Measurements from ENCODE around the gene MAP2K3.

The MAP2K3 gene

DNA sequence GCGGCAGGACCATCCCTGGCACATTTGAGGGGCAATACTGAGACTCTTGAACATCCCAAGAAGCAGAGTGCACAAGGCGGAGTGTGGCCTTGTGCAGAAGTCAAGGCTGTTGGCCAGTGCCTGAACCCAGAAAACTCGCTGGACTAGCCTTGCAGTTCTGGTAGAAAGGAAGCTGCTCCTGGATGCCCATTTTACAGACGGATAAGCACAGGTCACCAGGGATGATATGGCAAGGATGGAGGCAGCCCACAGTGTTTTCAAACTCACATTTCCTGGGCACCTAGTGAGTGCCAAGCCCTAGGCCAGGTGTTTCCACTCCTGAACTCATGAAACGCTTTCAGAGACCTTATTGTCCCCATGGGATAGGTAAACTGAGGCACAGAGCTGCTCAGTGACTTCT lies 1.7 kb upstream of the MAP2K3 start:
- DNase-seq (ENCODE audit: low read depth in 2 of 2) = no peak

GRCh38 chr17:21283482-21284318 lies 811 bp upstream of the MAP2K3 start:
- DNase-seq (ENCODE audit: low read depth in 2 of 2) = no peak

- DNase-seq (ENCODE audit: low read depth in 2 of 2) = no peak
Observed at GRCh38 chr17:21285164-21286065, 904 bp downstream of the MAP2K3 start.

DNA sequence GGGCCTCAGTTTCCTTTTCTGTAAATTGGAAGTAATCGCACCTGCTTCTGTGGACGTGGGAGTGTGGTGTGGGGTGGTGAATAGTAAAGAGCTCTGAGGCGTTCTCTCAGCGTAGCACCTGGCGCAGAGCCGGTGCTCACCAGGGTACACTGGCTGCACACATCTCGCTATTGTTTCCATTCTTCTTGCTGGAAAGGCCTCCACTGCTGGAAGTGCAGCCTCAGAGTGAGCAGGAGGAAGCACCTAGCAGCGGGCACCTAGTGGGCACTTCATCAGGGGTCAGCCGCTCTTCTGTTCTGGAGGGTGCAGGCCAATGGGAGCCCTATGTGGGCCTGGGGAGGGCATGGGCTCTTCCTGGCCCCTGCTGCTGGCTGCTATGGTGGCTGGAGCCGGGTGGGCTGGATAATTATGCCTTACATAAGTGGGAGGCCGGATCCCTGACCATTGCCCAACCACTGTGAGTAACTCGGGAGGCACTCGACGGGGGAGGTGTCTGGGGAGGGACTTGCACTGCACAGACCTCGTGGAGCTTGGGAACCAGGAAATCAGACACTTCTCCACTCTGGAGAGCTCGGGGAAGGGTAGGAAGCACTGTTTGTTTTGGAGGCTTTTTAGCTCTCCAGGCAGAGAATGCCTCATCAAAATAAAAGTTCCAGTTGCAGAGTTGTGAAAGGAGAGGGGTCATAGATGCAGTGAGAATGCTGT lies 1.7 kb downstream of the MAP2K3 start:
- DNase-seq (ENCODE audit: low read depth in 2 of 2) = peak; percentile 91 to 93

- no peak for DNase-seq (ENCODE audit: low read depth in 2 of 2)
Observed at GRCh38 chr17:21286909-21287702, 2.6 kb downstream of the MAP2K3 start.

GRCh38 chr17:21287703-21288449 lies 3.4 kb downstream of the MAP2K3 start:
- peak; percentile 58 to 63 for DNase-seq (ENCODE audit: low read depth in 2 of 2)

GRCh38 chr17:21288571-21289017 lies 4.1 kb downstream of the MAP2K3 start:
- DNase-seq (ENCODE audit: low read depth in 2 of 2) = no peak

DNA sequence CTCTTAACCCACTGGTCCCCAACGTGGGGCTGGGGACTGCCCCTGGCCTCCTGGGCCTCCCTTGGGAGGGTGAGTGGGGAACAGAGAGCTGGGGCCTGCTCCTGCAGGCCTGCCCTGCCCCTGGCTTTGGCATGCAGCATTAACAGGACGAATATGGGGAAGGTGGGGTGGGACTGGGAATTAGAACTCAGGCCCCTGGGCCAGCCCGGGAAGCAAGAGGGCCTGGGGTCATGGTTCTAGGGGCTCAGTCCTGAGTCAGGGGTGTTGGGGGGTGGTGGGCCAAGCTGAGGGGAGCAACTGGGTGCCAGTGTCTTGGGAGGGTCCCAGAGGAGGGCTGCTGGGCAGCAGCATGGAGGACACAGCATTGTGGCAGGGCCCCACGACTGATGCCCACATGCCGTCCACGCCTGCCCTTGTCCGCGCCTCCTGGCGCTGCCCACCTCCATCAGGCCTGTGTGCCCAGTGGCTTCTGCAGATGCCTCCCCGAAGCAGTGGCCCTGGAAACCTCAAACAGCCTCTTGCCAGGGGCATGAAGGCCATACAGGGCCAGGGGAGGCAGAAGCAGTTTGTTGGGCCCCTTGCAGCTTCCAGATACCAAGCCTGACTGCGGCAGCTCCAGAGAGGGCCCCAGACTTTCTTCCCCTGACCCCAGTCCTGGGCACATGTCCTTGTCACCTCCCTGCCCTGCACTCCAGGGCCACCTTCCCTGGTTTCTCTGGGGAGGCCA lies 4.8 kb downstream of the MAP2K3 start:
- no peak for DNase-seq (ENCODE audit: low read depth in 2 of 2)

- DNase-seq (ENCODE audit: low read depth in 2 of 2) = no peak
Observed at GRCh38 chr17:21289902-21290571, 5.5 kb downstream of the MAP2K3 start.

DNA sequence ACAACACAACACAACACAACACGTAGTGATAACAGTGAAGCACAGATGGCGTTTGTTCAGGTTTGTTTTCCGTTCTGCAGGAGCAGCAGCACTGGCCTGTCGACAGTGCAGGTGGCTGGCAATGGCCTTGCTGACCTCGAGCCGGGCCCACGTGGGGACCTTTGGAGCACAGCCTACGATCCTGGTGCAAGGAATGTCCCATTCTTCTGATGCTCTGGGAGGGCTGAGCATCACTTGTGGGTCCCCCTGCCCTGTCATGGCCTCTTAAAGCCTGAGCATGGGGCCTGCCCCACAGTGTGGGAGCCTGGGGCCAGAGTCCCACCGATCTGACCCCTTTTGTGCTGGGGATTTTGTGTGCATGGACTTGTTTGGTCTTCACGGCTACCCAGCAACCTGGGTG lies 6.8 kb downstream of the MAP2K3 start:
- no peak for DNase-seq (ENCODE audit: low read depth in 2 of 2)

GRCh38 chr17:21291862-21292261 lies 7.4 kb downstream of the MAP2K3 start:
- no peak for DNase-seq (ENCODE audit: low read depth in 2 of 2)

GRCh38 chr17:21292867-21293830 lies 8.6 kb downstream of the MAP2K3 start:
- no peak for DNase-seq (ENCODE audit: low read depth in 2 of 2)

DNA sequence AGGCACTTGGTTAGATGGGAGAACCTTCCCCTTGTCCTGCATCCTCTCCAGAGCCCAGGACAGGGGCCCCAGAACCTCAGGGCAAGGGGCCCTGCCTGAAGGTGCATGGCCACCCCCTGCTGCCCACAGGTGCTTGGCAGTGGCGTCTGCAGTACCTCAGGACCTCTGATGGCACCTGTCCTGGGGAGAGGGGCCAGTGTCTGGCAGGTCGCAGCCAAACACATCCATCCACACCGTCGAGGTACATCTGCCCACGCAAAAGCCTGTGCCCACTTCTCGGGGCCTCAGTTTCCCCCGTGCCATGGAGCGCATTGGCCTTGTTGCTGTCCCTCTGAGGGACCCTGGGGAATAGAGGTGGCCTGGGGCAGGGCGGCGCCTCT lies 9.3 kb downstream of the MAP2K3 start:
- DNase-seq (ENCODE audit: low read depth in 2 of 2) = no peak

DNA sequence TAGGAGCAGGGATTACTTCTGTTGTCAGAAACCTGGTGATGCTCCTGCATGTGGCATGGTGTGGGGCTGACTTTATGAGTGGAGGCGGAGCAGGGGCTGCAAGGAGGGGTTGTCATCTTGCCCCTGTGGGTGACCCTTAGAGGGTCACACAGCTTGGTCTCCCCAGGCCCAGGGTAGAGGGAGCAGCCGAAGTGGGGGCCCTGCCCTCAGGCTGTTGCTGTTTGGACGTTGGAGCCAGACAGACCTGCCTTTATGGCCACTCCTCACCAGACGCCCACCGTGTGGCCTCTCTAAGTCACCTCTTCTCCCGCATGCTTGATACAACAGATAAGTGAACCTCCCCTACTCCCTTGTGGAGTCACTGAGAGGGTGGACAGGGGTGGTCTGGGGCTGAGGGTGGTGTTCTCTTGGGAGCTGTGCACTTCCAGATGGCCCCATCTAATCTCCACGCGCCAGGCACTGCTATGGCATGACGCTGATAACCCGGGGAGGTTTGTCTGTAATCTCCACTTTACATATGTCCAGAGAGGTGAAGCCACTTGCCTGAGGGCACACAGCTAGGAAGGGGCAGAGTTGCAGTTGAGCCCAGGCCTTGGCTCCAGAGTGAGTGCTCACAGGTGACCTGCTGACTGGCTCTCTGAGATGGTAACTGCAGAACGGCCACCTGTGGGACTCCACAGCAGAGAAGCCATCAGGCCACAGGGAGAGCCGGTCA lies 10.0 kb downstream of the MAP2K3 start:
- DNase-seq (ENCODE audit: low read depth in 2 of 2) = no peak

DNA sequence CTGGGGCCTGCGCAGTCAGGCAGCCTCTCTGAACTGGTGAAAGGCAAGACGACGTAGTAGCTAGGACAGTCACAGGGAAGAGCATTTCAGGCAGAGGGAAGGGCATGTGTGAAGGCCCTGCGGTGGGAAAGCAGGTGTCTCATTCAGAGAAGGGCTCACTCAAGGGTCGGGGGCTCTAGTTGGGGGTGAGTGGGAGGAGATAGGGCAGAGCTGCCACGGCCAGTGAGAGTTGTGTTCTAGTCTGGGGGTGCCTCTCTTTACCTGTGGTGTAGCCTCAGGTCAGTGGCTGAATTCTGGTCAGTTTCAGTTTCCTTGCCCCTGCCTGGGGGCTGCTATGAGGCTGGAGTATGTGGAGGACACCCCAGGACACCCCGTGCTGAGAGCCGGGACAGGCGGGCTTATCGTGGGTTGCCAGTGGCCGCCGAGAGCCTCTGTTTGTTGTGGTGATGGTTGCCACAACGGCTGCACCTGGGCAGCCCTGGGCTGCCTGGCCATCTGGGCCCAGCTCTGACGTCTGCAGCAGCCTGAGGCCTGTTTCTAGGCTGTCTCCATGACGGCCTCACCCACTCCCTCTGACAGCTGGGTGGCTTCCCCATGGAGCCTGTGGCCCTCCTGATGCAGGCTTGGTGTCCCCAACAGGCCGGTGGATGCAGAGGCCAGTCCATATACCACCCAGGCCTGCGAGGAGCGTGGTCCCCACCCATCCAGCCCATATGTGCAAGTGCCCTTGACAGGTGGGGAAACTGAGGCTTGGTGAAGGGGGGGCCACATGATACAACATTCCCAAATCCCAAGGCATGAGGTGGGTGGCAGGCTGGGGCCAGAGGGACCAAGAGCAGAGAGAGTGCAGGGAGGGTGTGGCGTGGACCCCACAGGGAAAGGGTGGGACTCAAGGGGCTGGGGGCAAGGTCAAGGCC lies 10.8 kb downstream of the MAP2K3 start:
- no peak for DNase-seq (ENCODE audit: low read depth in 2 of 2)

Data from fibroblast of skin of left quadriceps (primary cell).